Right cardiac atrium (tissue), 5 donors: ENCODE data around the gene FAF1. TPM values are rescaled to one million over a fixed set of nuclear protein-coding genes. Genes with fewer than 3 reads are reported as not detected.

Experiments
- ATAC-seq, 2 donors: fragments of 200-7000 bp; cut with Tn5 transposase; one replicate each; pipeline versions ENCODE4 v1.8.0 to v1.9.1; 2020; ENCODE audit warnings: moderate library complexity in 2 of 2, mild to moderate bottlenecking in 1 of 2
- DNase-seq, 3 donors: peaks; one replicate each; pipeline ENCODE4 v3.0.0-alpha.2; 2020
- H3K27ac ChIP-seq: one replicate; pipeline ENCODE4 v1.5.1; 2013; ENCODE audit warnings: mild to moderate bottlenecking, low read length, control low read depth, moderate library complexity
- H3K27me3 ChIP-seq: one replicate; pipeline ENCODE4 v1.6.1; 2013; ENCODE audit not compliant: control insufficient read depth, insufficient read depth
- H3K4me1 ChIP-seq: one replicate; pipeline ENCODE4 v1.6.1; 2013; ENCODE audit warnings: low read length; ENCODE audit not compliant: control insufficient read depth, insufficient read depth
- H3K4me3 ChIP-seq: one replicate; pipeline ENCODE4 v1.5.1; 2013; ENCODE audit warnings: low read length, control low read depth
- H3K9me3 ChIP-seq: one replicate; pipeline ENCODE4 v1.6.1; 2013; ENCODE audit warnings: low read length; ENCODE audit not compliant: control insufficient read depth
- WGBS: extraction: QIAGEN DNeasy Blood & Tissue Kit; methylation state at CpG from one replicate; pipeline ENCODE4 v1.1.7; 2013; 5-methylcytosine and 5-hydroxymethylcytosine counted together
- intact Hi-C, 4 donors: fragments of 100-400 bp; cut with DNase I; formaldehyde crosslinking; loops; one replicate each; pipeline versions ENCODE4 v1.11.0 to v1.14.0; 2022 to 2023
- polyA plus RNA-seq: library from polyadenylated mRNA; stranded (reverse); fragments of 200-250 nt; gene quantifications from one replicate; pipeline ENCODE4 v1.2.3, GENCODE V29; 2013
- total RNA-seq, 4 donors: library from RNA; stranded (reverse); fragmentation: NEBNext Ultra II Directional; extraction: Animal tissue kit (Norgen Biotek cat#: 25700); gene quantifications; one replicate each; pipeline ENCODE4 v1.2.1, GENCODE V29; 2021
- donor health status: healthy with polysubstance abuse.
- donor health status: DM: no; HTN: yes; CAD: no.
- donor health status: DM: no; HTN: no; CAD: no.
- donor health status: DM: no; HTN: yes; CAD: no; lungs with severe emphysema.
- donor health status: DM: yes; HTN: yes; CAD: no.

The FAF1 gene
- total and polyA plus RNA-seq, 5 donors: 52.3 to 90.0 (median 74.7) TPM

DNA sequence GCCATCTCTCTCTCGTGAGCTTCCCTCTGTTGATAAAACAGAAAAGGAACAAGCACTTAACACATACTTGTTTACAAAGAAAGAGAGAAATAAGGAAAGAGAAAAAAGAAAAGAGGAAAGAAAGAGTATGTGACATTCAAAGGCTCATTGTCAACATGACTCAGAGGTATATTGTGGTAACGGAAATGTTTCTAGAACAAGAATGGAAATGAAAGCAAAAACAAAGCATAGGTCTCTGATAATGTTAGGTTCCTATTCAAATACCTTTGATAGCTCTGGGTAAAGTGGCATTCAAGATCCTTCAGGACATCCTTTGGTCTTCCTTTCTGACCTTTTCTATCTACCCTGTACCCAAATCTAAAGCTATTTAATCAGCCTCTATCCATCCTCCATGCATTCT, 469.4 kb downstream of the FAF1 start:
- ATAC-seq (no peak), DNase-seq (no peak)
- no peaks in the 10 kb centered on the region for H3K4me1 ChIP-seq
- no peaks in the 10 kb centered on the region for H3K27me3 ChIP-seq
- no peak overlapping the region for H3K4me3 ChIP-seq
- WGBS: 88% methylated on average over 2 of the region's 2 CpGs
- intact Hi-C loops: no loop called here
- H3K9me3 ChIP-seq: no peaks in the 10 kb centered on the region
- no peak overlapping the region for H3K27ac ChIP-seq

DNA sequence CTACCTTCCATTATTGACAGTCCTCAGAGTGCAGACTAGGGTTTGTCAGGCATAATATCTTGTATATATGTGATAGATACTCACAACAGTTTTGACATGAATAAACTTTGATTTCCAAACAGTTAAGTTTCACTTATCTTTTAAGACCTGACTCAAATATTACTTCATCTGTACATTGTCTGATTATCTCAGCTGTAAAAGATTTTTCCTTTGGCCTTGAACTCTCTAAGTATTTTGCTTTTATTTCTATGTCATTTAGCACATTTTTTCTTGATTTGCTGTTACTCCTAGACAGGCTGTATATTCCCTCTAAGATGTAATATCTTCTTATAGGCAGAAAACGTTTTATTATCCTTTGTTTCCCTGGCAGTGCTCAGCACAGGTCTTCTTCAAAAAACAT, 471.2 kb downstream of the FAF1 start:
- no peaks in the 10 kb centered on the region for H3K4me1 ChIP-seq
- H3K27ac ChIP-seq: no peak overlapping the region
- H3K4me3 ChIP-seq: no peak overlapping the region
- ATAC-seq: no peak
- H3K27me3 ChIP-seq: no peaks in the 10 kb centered on the region
- 44% methylated on average over 1 of the region's 1 CpG for WGBS
- H3K9me3 ChIP-seq: no peaks in the 10 kb centered on the region
- intact Hi-C loops: no loop called here
- DNase-seq: no peak

DNA sequence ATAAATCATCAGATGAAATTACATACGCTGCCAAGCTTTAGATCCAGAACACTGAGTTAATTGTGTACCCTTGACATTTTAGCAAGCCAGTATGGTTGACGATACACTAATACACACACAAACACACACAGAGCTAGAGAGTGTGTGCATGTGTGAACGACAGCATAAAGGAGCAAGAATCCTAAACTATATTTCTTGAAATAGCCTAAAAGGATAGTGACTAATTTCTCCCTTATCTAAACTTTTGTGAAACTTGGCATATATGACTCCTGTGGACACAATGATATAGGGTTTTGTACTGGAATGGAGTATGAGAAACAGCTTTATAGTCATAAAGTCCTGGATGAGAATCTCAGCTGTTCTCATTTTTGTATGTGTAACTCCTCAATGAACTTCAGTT, 471.7 kb downstream of the FAF1 start:
- ATAC-seq: no peak
- Histone ChIP-seq H3K4me1 (no peaks in the 10 kb centered on the region), H3K27ac (no peak overlapping the region), H3K4me3 (no peak overlapping the region), H3K27me3 (no peaks in the 10 kb centered on the region), H3K9me3 (no peaks in the 10 kb centered on the region)
- 75% methylated on average over 3 of the region's 3 CpGs for WGBS
- intact Hi-C loops: no loop called here
- no peak for DNase-seq

DNA sequence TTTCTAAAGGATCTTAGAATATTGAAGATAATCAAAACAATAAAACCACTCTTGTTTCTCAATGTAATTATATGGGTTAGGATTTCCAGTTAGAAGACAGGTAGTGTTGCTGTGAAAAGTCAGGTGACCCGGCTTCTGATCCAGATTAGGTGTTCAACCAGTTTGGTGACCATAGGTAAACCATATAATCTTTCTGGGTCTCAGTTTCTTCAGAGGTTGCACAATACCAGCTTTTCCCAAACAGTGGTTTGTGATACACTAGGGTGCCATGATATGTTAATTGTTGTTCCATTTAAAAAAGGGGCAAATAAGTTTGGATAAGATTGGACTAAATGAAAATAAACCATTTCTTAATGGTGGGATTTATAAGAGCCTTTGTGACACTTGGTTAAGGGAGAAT, 472.3 kb downstream of the FAF1 start:
- no peak for DNase-seq
- no peak overlapping the region for H3K27ac ChIP-seq
- intact Hi-C loops: no loop called here
- H3K4me1 ChIP-seq: no peaks in the 10 kb centered on the region
- no peak overlapping the region for H3K4me3 ChIP-seq
- no peak for ATAC-seq
- WGBS: 97% methylated on average over 1 of the region's 1 CpG
- H3K9me3 ChIP-seq: no peaks in the 10 kb centered on the region
- H3K27me3 ChIP-seq: no peaks in the 10 kb centered on the region

DNA sequence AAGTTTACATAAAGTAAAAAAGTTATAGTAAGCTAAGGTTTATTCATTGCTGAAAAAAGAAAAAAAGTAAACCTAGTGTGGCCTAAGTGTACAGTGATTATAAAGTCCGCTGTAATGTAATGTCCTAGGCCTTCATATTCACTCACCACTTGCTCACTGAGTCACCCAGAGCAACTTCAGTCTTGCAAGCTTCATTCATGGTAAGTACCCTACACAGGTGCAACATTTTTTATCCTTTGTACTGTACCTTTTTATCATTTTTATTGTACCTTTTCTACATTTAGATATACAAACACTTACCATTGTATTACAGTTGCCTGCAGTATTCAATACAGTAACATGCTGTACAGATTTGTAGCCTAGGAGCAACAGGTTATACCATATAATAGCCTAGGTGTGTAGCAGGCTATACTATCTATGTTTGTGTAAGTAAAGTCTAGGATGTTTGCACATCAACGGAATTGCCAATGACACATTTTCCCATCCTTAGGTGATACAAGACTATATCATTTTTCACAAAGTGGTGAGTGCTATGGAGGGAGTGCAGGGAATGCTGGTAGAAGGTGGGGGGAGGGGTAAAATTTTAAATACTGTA, 478.8 kb downstream of the FAF1 start:
- ATAC-seq (no peak), DNase-seq (no peak)
- no peak overlapping the region for H3K27ac ChIP-seq
- no peak overlapping the region for H3K4me3 ChIP-seq
- WGBS: 92% methylated on average over 2 of the region's 2 CpGs
- intact Hi-C loops: no loop called here
- H3K4me1 ChIP-seq: no peaks in the 10 kb centered on the region
- no peaks in the 10 kb centered on the region for H3K27me3 ChIP-seq
- H3K9me3 ChIP-seq: no peaks in the 10 kb centered on the region

DNA sequence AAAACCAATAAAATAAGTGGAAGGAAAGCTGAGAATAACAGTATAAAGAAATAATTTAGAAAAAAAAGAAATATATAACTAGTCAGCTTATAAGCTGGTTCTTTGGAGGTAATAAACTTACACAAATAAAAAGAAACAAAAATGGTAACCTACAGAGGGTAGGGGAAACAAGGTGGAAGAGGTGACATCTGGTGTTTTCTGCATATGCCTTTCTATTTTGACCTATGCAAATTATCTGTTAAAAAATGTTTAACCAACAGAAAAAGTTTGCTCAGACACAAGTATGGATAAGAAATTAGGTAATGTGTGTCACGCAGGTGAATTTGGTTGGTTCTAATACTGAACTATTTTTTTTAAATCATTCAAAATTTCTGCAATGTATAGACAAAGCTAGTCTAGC, 483.3 kb downstream of the FAF1 start:
- intact Hi-C loops: no loop called here
- no peak for ATAC-seq
- H3K4me1 ChIP-seq: no peaks in the 10 kb centered on the region
- no peak overlapping the region for H3K4me3 ChIP-seq
- no peaks in the 10 kb centered on the region for H3K9me3 ChIP-seq
- DNase-seq: no peak
- 99% methylated on average over 1 of the region's 1 CpG for WGBS
- H3K27ac ChIP-seq: no peak overlapping the region
- no peaks in the 10 kb centered on the region for H3K27me3 ChIP-seq

DNA sequence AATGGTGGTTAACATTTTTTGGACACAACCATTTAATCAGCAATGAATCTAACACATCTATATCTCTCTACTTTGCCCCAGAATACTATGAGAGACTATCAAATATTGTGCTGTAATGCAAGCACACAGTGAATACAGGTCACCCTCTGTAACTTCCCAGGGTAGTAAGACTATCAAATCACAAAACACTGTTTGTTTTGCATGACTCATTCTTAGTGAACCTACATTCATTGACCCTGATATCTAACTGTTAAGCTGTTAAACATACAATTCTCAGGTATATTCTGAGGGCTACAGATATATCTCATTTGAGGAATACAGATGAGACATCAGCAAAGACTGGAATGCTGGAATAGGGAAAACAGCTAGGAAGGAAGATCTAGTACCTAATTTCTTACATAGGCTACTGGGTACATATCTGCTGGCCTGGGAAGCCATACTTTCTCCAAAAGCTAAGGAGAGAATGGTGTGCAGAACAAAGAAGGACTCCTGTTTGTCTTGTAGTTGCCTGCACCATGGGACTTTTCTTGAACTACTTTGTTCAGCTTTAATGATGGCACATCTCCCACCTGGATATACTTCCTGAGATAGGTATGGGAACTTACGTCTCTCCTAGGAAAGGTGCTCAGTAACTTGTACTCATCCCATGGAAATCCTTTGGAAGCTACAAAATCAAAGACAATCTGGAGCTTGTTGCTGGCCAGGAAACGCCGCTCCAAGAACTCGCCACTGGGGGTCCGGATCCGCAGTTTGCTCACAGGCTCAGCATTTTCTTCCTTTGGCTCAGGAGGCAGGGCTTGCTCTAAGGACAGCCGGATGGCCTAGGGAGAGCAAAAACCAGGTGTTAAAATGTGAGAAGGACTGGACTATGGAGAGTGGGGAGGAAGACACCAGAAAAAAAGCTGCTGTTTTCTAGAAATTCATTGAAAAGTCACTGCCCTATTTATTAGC, 484.9 kb downstream of the FAF1 start:
- Histone ChIP-seq H3K27me3 (no peaks in the 10 kb centered on the region), H3K4me1 (no peaks in the 10 kb centered on the region), H3K27ac (no peak overlapping the region), H3K4me3 (no peak overlapping the region), H3K9me3 (no peaks in the 10 kb centered on the region)
- ATAC-seq (no peak), DNase-seq (no peak)
- intact Hi-C loops: no loop called here
- 91% methylated on average over 7 of the region's 7 CpGs for WGBS

DNA sequence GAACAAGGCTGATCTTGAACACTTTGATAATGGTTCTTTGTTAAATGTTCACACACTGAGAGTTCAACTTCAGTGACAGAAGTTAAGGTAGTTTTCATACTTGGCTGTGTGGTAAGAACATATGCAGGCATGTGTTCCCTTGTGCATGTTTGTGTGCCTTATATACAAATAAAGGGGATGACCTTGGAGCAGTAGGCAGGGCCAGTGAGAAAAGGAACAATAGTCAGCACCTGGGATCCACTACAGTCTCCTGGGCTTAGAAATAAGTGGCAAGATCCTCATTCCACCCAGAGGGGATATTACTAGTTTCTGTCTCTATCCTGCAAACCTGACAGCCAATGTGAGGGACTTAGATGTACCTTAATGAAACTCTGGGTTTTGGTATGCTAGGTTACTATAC, 486.6 kb downstream of the FAF1 start:
- H3K4me1 ChIP-seq: no peaks in the 10 kb centered on the region
- intact Hi-C loops: no loop called here
- DNase-seq (no peak), ATAC-seq (no peak)
- H3K27ac ChIP-seq: no peak overlapping the region
- H3K27me3 ChIP-seq: no peaks in the 10 kb centered on the region
- no peak overlapping the region for H3K4me3 ChIP-seq
- H3K9me3 ChIP-seq: no peaks in the 10 kb centered on the region

DNA sequence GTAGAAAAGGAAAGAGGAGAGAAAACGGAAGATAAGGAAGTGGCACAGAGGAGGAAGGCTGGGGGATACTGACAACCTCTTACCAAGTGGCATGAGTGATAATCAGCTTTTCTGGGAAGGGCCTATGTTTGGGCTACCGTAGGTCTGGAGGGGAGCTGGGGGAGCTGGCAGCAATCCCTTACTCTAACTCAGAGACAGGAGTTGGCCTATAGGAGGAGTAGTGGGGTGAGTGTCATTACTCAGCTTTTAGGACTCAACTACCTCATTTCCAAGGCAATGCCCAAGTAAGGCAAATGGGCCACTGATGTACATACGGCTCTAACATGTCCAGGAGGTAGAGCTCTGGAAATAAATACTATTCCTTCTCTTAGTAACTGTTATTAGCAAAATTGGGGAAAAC, 488.1 kb downstream of the FAF1 start:
- no peak overlapping the region for H3K27ac ChIP-seq
- intact Hi-C loops: no loop called here
- H3K9me3 ChIP-seq: no peaks in the 10 kb centered on the region
- H3K4me3 ChIP-seq: no peak overlapping the region
- H3K4me1 ChIP-seq: no peaks in the 10 kb centered on the region
- DNase-seq (no peak), ATAC-seq (no peak)
- 87% methylated on average over 3 of the region's 3 CpGs for WGBS
- no peaks in the 10 kb centered on the region for H3K27me3 ChIP-seq

DNA sequence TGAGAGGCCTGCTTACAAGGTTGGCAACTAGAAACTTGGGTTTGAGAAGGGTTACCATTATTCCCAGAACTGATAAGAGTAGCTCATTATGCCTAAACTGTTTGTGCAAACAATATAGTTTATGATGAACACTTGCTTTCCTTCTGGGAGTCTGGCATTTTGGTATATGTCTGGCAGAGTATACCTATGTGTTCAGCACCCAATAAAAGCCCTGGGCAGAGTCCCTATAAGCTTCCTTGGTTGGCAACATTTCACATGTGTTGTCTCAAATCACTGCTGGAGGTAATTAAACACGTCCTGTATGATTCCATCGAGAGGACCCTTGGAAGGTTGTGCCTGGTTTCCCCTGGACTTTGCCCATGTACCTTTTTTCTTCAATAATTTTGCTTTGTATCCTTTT, 497.1 kb downstream of the FAF1 start:
- Histone ChIP-seq H3K4me1 (no peaks in the 10 kb centered on the region), H3K27me3 (no peaks in the 10 kb centered on the region), H3K27ac (no peak overlapping the region), H3K9me3 (no peaks in the 10 kb centered on the region), H3K4me3 (no peak overlapping the region)
- no peak for DNase-seq
- WGBS: 96% methylated on average over 2 of the region's 2 CpGs
- intact Hi-C loops: no loop called here
- ATAC-seq: no peak

DNA sequence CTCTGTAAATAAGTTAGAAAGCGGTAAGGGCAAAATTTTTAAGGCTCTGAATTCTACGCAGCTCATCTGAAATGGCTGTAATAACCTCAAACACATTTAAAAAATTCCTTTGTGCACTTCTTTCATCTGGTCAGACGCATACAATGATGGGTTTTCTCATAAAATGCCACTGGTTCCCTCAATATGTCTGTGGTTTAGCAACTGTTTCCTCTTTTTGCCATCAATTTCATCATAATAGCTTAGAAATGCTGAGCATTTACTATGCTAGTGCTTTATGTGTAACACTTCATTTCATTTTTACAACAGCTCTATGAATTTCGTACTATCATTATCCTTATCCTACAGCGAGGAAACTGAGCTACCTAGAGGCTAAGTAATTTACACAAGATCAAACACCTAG, 501.6 kb downstream of the FAF1 start:
- DNase-seq (no peak), ATAC-seq (no peak)
- Histone ChIP-seq H3K27ac (no peak overlapping the region), H3K9me3 (no peaks in the 10 kb centered on the region), H3K27me3 (no peaks in the 10 kb centered on the region), H3K4me1 (no peaks in the 10 kb centered on the region), H3K4me3 (no peak overlapping the region)
- WGBS: 91% methylated on average over 5 of the region's 5 CpGs
- intact Hi-C loops: no loop called here
